Osteoblast (primary cell): ENCODE results near the gene EFCAB8. TPM values are rescaled to one million over a fixed set of nuclear protein-coding genes. Genes with fewer than 3 reads are reported as not detected.

Source experiments
- DNase-seq: peaks from one replicate; pipeline ENCODE4 v3.0.0; 2011; ENCODE audit warnings: low spot score, mixed read lengths; ENCODE audit not compliant: insufficient read length; ENCODE audit errors: missing footprints
- H2AFZ ChIP-seq: 2 replicates; pipeline ENCODE4 v1.6.0; 2011; ENCODE audit warnings: mild to moderate bottlenecking, low read length
- H3K27ac ChIP-seq: 2 replicates; pipeline ENCODE4 v1.5.1; 2011; ENCODE audit warnings: mild to moderate bottlenecking, low read depth, low read length, moderate library complexity
- H3K27me3 ChIP-seq: 2 replicates; pipeline ENCODE4 v1.6.0; 2012; ENCODE audit warnings: mild to moderate bottlenecking, control low read depth, inconsistent platforms, low read length, moderate library complexity; ENCODE audit not compliant: insufficient read depth
- H3K36me3 ChIP-seq: 2 replicates; pipeline ENCODE4 v1.5.1; 2011; ENCODE audit warnings: mild to moderate bottlenecking, low read length, control low read depth, moderate library complexity; ENCODE audit not compliant: insufficient read depth
- H3K4me1 ChIP-seq: 2 replicates; pipeline ENCODE4 v1.5.1; 2011; ENCODE audit warnings: mild to moderate bottlenecking, low read length, control low read depth, moderate library complexity; ENCODE audit not compliant: insufficient read depth
- H3K4me2 ChIP-seq: 2 replicates; pipeline ENCODE4 v1.6.0; 2011; ENCODE audit warnings: mild to moderate bottlenecking, low read length; ENCODE audit not compliant: insufficient read depth
- H3K4me3 ChIP-seq: fragments of 200-600 bp; sonication (generic); 3 replicates; pipeline ENCODE4 v1.5.1; 2012; ENCODE audit warnings: mild to moderate bottlenecking, low read length, inconsistent platforms; ENCODE audit not compliant: insufficient read depth
- H3K79me2 ChIP-seq: 2 replicates; pipeline ENCODE4 v1.6.0; 2012; ENCODE audit warnings: mild to moderate bottlenecking, low read length, control low read depth, inconsistent platforms; ENCODE audit not compliant: insufficient read depth
- H3K9me3 ChIP-seq: 2 replicates; pipeline ENCODE4 v1.5.1; 2011; ENCODE audit warnings: low read depth, low read length, control low read depth
- H4K20me1 ChIP-seq: 2 replicates; pipeline ENCODE4 v1.6.0; 2012; ENCODE audit warnings: mild to moderate bottlenecking, low read length, control low read depth; ENCODE audit not compliant: insufficient read depth
- CTCF ChIP-seq: IDR thresholded peaks from 2 replicates; pipeline ENCODE4 v1.5.1; 2011; ENCODE audit warnings: mild to moderate bottlenecking, low read depth, low read length, moderate library complexity; ENCODE audit errors: extremely low read depth
- total RNA-seq: library from RNA; depleted of rRNA; stranded (reverse); fragments of >200 nt; gene quantifications from 2 replicates; pipeline ENCODE4 v1.2.3, GENCODE V29; 2012

The EFCAB8 gene
- total RNA-seq, 1 donor, result 1.4 TPM

GRCh38 chr20:32830437-32830836 lies 28.3 kb upstream of the EFCAB8 start:
- Histone ChIP-seq H3K4me3 (no peak overlapping the region), H3K9me3 (no peaks in the 10 kb centered on the region), H3K27me3 (no peaks in the 10 kb centered on the region), H2AFZ (no peak overlapping the region), H4K20me1 (peaks cover 38% of the 10 kb centered on the region), H3K36me3 (peaks cover 46% of the 10 kb centered on the region), H3K27ac (peak overlapping the region; percentile 77), H3K79me2 (peaks cover 92% of the 10 kb centered on the region), H3K4me1 (peaks cover 28% of the 10 kb centered on the region), H3K4me2 (peak overlapping the region; percentile 31)
- DNase-seq, result no peak
- TF ChIP-seq CTCF, result no peak

GRCh38 chr20:32831982-32832381 lies 26.7 kb upstream of the EFCAB8 start:
- DNase-seq, result no peak
- Histone ChIP-seq H3K9me3 (no peaks in the 10 kb centered on the region), H3K4me1 (peaks cover 28% of the 10 kb centered on the region), H3K4me2 (no peak overlapping the region), H3K79me2 (peaks cover 93% of the 10 kb centered on the region), H3K27me3 (no peaks in the 10 kb centered on the region), H4K20me1 (peaks cover 41% of the 10 kb centered on the region), H3K4me3 (no peak overlapping the region), H3K36me3 (peaks cover 49% of the 10 kb centered on the region), H2AFZ (no peak overlapping the region), H3K27ac (no peak overlapping the region)
- TF ChIP-seq CTCF, result no peak

- peaks cover 50% of the 10 kb centered on the region for H3K36me3 ChIP-seq
- peaks cover 28% of the 10 kb centered on the region for H3K4me1 ChIP-seq
- H4K20me1 ChIP-seq, result peaks cover 41% of the 10 kb centered on the region
Observed at GRCh38 chr20:32832664-32833063, 26.1 kb upstream of the EFCAB8 start.

DNA sequence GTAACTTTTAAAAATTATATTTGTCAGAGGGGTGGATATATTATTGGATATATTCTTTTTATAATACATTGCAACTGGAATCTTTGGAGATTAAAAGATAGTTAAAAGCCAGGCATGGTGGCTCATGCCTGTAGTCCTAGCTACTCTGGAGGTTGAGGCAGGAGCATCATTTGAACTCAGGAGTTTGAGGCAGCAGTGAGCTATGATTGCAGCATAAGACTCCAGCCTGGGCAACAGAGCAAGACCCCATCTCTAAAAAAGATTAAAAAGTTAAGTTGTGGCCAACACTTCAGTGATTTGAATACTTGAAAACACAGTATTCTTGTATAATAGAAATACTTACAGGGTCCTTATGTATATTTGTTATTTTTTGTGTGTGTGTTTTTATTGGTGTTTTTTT lies 23.8 kb upstream of the EFCAB8 start:
- Histone ChIP-seq H3K27me3 (no peaks in the 10 kb centered on the region), H2AFZ (no peak overlapping the region), H3K4me3 (no peak overlapping the region), H3K36me3 (peaks cover 54% of the 10 kb centered on the region), H3K4me2 (no peak overlapping the region), H3K27ac (no peak overlapping the region), H3K4me1 (peaks cover 5% of the 10 kb centered on the region), H4K20me1 (peaks cover 27% of the 10 kb centered on the region), H3K79me2 (peaks cover 89% of the 10 kb centered on the region), H3K9me3 (no peaks in the 10 kb centered on the region)
- DNase-seq, result no peak
- no peak for TF ChIP-seq CTCF

More at GRCh38 chr20:32832664-32833063, 26.1 kb upstream of the EFCAB8 start:
- Histone ChIP-seq H3K27ac (no peak overlapping the region), H3K4me2 (no peak overlapping the region), H2AFZ (no peak overlapping the region), H3K9me3 (no peaks in the 10 kb centered on the region), H3K79me2 (peaks cover 91% of the 10 kb centered on the region), H3K27me3 (no peaks in the 10 kb centered on the region), H3K4me3 (no peak overlapping the region)
- DNase-seq, result no peak
- TF ChIP-seq CTCF, result no peak
